Uterus (tissue), 2 donors: Measurements from ENCODE around the gene KLF5.

ENCODE experiments used
- POLR2A ChIP-seq, 2 donors: fragments of 450-650 bp; IDR thresholded peaks; one replicate each; pipeline ENCODE4 v1.6.1; 2016; ENCODE audit warnings: antibody characterized with exemption in 2 of 2, mild to moderate bottlenecking in 1 of 2, moderate library complexity in 1 of 2
- TF ChIP-seq, protein P1 (sequence below), 4 experiments: fragments of 200-600 bp in 2 of 4; fragments of 450-650 bp in 2 of 4; sonication (generic) in 2 of 4; IDR thresholded peaks; one replicate each; pipeline ENCODE4 v1.5.1; 2016 to 2019; ENCODE audit warnings: antibody characterized with exemption in 4 of 4, mild to moderate bottlenecking in 2 of 4, moderate library complexity in 1 of 4

DNA sequence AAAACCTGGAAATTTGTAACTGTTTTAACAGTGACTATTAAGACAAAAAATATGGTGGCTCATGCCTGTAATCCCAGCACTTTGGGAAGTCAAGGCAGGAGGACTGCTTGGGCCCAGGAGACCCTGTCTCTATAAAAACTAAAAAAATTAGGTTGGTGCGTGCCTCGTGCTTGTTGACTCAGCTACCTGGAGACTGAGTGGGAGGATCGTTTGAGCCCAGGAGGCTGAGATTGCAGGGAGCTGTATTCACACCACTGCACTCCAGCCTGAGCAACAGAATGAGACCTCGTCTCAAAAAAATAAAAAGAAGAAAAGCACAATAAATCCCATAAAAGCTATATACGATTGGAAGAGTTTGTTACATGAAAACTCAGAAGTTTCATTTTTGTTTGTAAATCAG lies 23.7 kb downstream of the KLF5 start:
- TF ChIP-seq, protein P1, sequence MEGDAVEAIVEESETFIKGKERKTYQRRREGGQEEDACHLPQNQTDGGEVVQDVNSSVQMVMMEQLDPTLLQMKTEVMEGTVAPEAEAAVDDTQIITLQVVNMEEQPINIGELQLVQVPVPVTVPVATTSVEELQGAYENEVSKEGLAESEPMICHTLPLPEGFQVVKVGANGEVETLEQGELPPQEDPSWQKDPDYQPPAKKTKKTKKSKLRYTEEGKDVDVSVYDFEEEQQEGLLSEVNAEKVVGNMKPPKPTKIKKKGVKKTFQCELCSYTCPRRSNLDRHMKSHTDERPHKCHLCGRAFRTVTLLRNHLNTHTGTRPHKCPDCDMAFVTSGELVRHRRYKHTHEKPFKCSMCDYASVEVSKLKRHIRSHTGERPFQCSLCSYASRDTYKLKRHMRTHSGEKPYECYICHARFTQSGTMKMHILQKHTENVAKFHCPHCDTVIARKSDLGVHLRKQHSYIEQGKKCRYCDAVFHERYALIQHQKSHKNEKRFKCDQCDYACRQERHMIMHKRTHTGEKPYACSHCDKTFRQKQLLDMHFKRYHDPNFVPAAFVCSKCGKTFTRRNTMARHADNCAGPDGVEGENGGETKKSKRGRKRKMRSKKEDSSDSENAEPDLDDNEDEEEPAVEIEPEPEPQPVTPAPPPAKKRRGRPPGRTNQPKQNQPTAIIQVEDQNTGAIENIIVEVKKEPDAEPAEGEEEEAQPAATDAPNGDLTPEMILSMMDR (IDR thresholded peaks at IDR 0.05) = no peak
- TF ChIP-seq POLR2A (IDR thresholded peaks at IDR 0.05) = no peak
